Measurements from ENCODE around the gene SLC39A11.
"Not testable (repeated sequence)": the region's sequence is repeated elsewhere in the genome, so short reads cannot be mapped to it uniquely, and the experiment has no call there.

Gene SLC39A11

DNA sequence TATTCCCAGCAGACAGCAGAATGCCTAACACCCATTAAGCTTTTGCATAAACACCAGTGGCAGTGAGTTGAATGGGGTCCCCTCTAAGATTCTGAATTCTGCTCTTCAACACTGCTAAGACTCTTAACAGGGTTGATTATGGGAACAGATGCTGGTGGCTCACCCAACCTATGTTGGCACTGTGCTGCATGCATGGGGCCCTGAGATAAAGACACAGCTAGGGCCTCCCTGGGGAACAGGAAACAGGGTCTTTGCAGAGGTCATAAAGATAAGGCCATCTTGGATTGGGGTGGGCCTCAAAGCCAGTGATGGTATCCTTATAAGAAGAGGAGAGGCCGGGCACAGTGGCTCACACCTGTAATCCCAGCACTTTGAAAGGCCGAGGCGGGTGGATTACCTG lies 190.8 kb downstream of the SLC39A11 start:
- in situ Hi-C loops (cut with HindIII; ENCODE audit: low pct_unique_long_range_greater_than_20kb, low sequenced_read_pairs), result no loop called here
- no peak for DNase-seq (ENCODE audit: low read depth in 1 of 2, low spot score in 1 of 2)
- no peak for TF ChIP-seq JUND (IDR thresholded peaks at IDR 0.05; ENCODE audit: low read depth)

DNA sequence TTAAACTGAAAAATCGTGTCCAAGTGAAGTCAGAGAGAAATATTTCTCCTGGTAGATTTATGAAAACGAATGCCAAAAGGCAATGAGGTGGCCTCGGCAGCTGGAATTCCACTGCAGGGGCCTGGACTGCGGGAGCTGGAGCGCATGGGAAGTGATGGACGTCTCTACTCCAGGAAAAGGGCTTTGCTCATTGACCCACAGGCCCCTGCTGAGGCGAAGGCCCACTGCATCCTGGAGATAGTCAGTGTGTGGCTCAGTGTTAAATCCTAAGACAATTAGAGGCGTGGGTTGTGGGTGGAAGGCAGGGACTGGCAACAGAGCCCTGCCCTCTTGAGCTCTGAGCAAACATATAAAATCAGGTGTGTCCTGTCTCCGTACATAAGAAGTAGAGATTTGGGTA lies 191.4 kb downstream of the SLC39A11 start:
- in situ Hi-C loops (cut with HindIII; ENCODE audit: low pct_unique_long_range_greater_than_20kb, low sequenced_read_pairs), result no loop called here
- no peak for TF ChIP-seq JUND (IDR thresholded peaks at IDR 0.05; ENCODE audit: low read depth)
- no peak for DNase-seq (ENCODE audit: low read depth in 1 of 2, low spot score in 1 of 2)

DNA sequence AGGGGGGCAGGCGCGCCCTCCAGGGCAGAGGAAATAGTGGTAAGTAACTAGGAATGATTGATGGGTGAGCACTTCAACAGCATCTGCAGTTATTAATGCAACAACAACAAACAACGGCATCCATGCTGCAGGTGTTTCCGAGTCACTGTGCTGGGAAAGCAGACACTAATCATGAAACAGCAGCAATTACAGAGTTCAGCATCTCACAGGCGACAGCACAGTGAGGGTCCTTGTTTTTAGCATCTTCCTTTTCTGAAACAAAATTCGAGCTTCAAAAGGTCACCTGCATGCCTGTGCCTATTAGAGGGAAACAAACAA lies 191.9 kb downstream of the SLC39A11 start:
- DNase-seq (ENCODE audit: low read depth in 1 of 2, low spot score in 1 of 2), result no peak
- no peak for TF ChIP-seq JUND (IDR thresholded peaks at IDR 0.05; ENCODE audit: low read depth)
- in situ Hi-C loops (cut with HindIII; ENCODE audit: low pct_unique_long_range_greater_than_20kb, low sequenced_read_pairs), result no loop called here

DNA sequence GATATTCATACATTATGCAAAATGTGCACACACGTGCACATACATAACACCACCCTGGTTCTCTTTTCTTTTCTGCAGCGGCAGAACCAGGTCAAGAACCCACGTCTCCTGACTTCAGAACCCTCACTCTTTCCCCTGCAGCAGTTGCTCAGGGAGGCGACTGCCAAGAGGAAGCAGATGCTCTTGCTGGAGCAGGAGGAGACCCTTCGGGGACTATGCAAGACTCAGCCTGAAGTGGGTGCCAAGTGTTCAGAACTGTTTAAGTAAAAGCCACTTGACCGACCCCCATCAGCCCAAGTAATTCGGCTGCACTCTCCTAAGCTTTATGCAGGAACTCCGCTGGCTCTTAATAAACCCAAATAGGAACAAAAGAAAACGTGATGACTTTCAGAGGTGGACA lies 193.8 kb downstream of the SLC39A11 start:
- in situ Hi-C loops (cut with HindIII; ENCODE audit: low pct_unique_long_range_greater_than_20kb, low sequenced_read_pairs), result no loop called here
- no peak for DNase-seq (ENCODE audit: low read depth in 1 of 2, low spot score in 1 of 2)
- no peak for TF ChIP-seq JUND (IDR thresholded peaks at IDR 0.05; ENCODE audit: low read depth)

DNA sequence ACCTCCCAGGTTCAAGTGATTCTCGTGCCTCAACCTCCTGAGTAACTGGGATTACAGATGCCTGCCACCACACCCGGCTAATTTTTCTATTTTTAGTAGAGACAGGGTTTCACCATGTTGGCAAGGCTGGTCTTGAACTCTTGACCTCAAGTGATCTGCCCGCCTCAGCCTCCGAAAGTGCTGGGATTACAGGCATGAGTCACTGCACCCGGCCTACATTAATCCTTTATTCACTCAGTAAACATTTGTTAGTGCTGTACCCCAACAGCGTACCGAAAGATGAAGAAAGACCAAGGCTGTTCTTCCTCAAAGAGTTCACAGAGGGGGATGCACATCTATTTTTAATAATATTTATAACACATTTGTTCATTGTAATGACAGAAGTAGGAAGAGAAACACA lies 196.2 kb downstream of the SLC39A11 start:
- DNase-seq (ENCODE audit: low read depth in 1 of 2, low spot score in 1 of 2); in situ Hi-C loops (cut with HindIII; ENCODE audit: low pct_unique_long_range_greater_than_20kb, low sequenced_read_pairs): not testable (repeated sequence)

DNA sequence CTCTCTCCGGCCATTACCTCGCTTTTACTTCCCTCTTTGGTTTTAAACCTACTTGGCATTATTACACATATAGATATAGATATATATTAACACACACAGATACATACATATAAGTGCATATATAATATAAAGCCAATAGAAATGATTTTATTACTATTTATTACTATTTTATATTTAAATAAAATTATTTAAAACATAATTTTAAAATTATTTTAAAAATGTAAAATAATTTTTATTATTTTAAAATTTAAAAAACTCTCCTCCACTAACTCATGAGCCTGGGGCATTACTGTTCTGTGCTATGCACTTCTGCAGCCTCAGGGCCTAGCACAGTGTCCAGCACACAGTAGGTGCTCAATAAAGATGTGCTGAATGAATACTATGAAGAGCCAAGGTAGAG lies 200.9 kb downstream of the SLC39A11 start:
- DNase-seq (ENCODE audit: low read depth in 1 of 2, low spot score in 1 of 2), result no peak
- TF ChIP-seq JUND (IDR thresholded peaks at IDR 0.05; ENCODE audit: low read depth), result no peak
- in situ Hi-C loops (cut with HindIII; ENCODE audit: low pct_unique_long_range_greater_than_20kb, low sequenced_read_pairs), result no loop called here

DNA sequence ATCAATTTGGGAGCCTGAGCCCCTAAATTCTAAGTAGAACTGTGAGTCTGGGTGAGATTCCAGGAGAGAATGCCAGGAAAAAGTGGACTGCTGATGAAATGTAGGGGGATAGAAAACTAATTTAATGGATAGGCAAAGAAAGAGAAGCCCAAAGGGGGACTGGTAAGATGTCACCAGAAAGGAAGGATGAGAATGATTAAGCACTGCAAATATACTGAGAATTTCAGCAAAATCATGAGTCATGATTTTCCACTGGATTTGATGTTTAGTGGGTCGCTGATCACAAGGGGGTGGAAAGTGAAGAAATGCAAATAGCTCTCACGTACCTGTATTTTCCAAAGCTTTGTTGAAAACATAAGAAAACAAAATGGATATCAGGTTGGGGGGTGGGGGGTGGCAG lies 201.8 kb downstream of the SLC39A11 start:
- no peak for TF ChIP-seq JUND (IDR thresholded peaks at IDR 0.05; ENCODE audit: low read depth)
- DNase-seq (ENCODE audit: low read depth in 1 of 2, low spot score in 1 of 2), result no peak
- in situ Hi-C loops (cut with HindIII; ENCODE audit: low pct_unique_long_range_greater_than_20kb, low sequenced_read_pairs), result no loop called here

DNA sequence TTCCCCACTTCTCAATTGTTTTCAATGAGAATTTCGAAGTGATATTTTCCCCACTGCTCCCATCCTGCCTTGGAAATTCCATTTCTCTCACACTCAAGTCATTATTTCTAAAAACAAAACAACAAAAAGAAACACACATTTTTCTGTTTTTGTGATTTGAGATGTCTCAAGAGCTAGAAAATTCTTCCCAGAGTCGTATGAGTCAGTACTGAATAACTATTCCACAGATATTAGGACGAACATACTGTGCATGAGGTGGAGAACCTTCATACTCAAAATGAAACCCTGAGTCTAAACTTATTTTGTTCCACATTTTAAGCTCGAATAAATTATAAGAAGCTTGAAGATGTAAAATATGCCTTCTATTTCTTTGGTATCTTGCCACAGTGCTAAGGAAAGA lies 204.6 kb downstream of the SLC39A11 start:
- DNase-seq (ENCODE audit: low read depth in 1 of 2, low spot score in 1 of 2), result no peak
- no peak for TF ChIP-seq JUND (IDR thresholded peaks at IDR 0.05; ENCODE audit: low read depth)
- in situ Hi-C loops (cut with HindIII; ENCODE audit: low pct_unique_long_range_greater_than_20kb, low sequenced_read_pairs), result no loop called here

DNA sequence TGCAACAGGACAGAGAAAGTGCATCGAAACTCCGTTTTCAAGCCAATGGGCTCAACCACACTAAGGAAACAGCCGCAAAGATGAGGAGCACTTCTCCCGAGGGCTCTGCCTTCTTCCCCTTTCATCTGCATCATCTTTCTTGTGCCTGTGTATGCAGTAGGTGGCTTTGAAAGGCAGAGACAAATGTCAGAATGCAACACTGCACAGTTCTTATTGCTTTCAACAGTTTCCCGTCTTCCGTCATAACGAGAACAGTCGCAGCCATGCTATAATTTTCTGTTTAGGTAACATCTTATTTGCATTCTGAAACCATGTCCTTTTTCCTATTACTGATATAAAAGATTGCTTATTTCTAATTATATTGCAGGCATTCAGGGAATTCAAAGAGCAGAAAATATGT lies 205.2 kb downstream of the SLC39A11 start:
- no peak for TF ChIP-seq JUND (IDR thresholded peaks at IDR 0.05; ENCODE audit: low read depth)
- DNase-seq (ENCODE audit: low read depth in 1 of 2, low spot score in 1 of 2), result no peak
- in situ Hi-C loops (cut with HindIII; ENCODE audit: low pct_unique_long_range_greater_than_20kb, low sequenced_read_pairs), result no loop called here

DNA sequence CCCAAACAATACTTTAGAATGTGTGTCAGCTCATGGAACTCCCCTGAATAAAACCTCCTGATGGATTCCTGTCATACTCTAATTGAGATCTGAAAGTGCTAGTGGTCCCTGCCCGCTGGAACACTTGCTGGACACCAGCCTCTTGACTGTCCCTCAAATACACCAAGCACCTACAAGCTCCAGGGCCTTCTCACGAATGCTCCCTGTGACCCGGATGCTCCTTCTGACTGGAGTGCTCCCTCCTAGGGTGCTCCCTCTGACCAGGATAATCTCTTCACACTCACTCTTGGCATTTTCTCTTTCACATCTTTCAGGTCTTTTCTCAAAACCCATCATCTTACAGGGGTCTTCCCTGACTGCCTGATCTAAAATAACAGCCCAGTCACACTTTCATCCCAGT lies 205.9 kb downstream of the SLC39A11 start:
- no peak for TF ChIP-seq JUND (IDR thresholded peaks at IDR 0.05; ENCODE audit: low read depth)
- DNase-seq (ENCODE audit: low read depth in 1 of 2, low spot score in 1 of 2), result no peak
- in situ Hi-C loops (cut with HindIII; ENCODE audit: low pct_unique_long_range_greater_than_20kb, low sequenced_read_pairs), result no loop called here

DNA sequence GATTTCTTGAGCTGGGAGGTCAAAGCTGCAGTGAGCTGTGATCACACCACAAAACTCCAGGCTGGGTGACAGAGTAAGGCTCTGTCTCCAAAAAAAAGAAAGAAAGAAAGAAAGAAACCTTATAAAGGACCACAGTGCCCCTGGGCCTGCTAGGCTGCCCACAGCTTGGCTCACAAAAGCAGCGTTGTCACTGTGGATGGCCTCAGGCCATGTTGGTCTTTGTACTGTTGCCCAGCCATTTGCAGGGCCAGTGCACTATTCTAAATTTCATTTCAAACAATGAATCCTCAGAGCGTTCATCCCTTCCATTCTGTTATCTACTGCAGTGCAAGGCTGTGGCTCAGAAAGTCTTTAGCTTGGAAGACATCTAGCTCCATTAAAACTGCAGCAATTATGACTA lies 208.4 kb downstream of the SLC39A11 start:
- in situ Hi-C loops (cut with HindIII; ENCODE audit: low pct_unique_long_range_greater_than_20kb, low sequenced_read_pairs), result no loop called here
- DNase-seq (ENCODE audit: low read depth in 1 of 2, low spot score in 1 of 2), result no peak
- TF ChIP-seq JUND (IDR thresholded peaks at IDR 0.05; ENCODE audit: low read depth), result no peak

DNA sequence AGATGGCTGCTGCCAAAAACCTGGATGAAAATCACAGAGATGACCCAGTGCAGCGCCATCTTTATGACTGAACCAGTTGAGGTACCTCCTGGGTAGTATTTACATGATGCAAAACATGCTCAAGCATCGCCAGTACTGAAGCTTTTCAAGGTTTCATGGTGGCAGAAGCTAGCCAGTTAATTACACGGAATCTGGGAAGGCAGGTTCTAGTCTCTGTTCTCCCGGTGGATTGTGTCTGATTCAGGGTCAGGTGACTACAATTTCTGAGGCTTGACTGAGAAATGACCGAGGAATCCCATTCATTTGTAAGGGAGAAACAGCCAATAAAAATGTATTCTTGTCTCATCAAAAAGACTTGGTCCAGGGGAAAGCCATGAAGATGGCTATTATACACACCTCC lies 209.1 kb downstream of the SLC39A11 start:
- in situ Hi-C loops (cut with HindIII; ENCODE audit: low pct_unique_long_range_greater_than_20kb, low sequenced_read_pairs), result no loop called here
- DNase-seq (ENCODE audit: low read depth in 1 of 2, low spot score in 1 of 2), result no peak
- no peak for TF ChIP-seq JUND (IDR thresholded peaks at IDR 0.05; ENCODE audit: low read depth)

DNA sequence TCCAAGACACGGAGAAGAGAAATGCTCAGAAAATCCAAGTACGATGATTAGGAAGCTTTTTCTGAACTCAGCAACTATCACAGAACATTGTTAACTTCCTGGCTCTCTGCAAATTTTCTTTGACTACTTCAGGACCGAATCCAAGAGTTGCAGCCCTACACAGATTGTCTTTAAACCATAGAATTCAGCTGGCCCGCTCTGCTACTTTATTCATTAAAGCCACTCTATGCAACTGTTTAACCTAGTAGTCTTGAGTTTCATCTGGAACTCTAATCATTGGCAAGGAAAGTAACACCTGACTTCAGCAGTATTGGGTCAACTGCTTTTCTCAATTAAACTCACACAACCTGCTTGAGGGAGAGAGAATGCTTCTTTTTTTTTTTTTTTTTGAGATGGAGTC lies 210.1 kb downstream of the SLC39A11 start:
- no peak for DNase-seq (ENCODE audit: low read depth in 1 of 2, low spot score in 1 of 2)
- in situ Hi-C loops (cut with HindIII; ENCODE audit: low pct_unique_long_range_greater_than_20kb, low sequenced_read_pairs), result no loop called here
- TF ChIP-seq JUND (IDR thresholded peaks at IDR 0.05; ENCODE audit: low read depth), result no peak

DNA sequence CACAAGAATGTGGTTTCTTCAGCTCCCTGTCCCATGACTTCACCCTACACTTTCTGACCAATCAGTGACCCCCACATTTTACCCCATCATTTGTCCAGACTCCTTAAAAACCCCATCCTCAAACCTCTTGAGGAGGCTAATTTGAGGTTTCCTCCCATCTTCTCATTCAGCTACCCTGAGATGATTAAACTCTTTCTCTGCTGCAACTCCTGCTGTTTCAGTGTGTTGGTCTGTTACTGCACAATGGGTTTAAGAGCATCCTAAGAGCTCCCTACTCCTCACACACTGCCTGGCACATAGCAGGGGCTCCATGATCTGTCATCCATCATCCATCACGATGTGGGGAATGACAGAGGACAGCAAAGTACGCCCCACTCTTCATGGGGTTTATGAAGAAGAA lies 212.6 kb downstream of the SLC39A11 start:
- in situ Hi-C loops (cut with HindIII; ENCODE audit: low pct_unique_long_range_greater_than_20kb, low sequenced_read_pairs), result no loop called here
- DNase-seq (ENCODE audit: low read depth in 1 of 2, low spot score in 1 of 2), result no peak
- TF ChIP-seq JUND (IDR thresholded peaks at IDR 0.05; ENCODE audit: low read depth), result no peak

Data from T47D (cell line).